Mesendoderm (in vitro differentiated cells): ENCODE results near the gene SHLD1.

Experiments used
- DNase-seq: peaks from one replicate; pipeline ENCODE4 v3.0.0; 2013
- H2AK5ac ChIP-seq: 2 replicates; pipeline ENCODE4 v1.6.1; 2013; ENCODE audit warnings: low read length, inconsistent platforms
- H2BK120ac ChIP-seq: 2 replicates; pipeline ENCODE4 v1.6.1; 2013; ENCODE audit warnings: low read depth, mild to moderate bottlenecking, low read length, moderate library complexity, mixed read lengths
- H2BK15ac ChIP-seq: replicated peaks from 2 replicates; pipeline ENCODE4 v1.6.1; 2013; ENCODE audit warnings: low read depth, mild to moderate bottlenecking, moderate library complexity
- H2BK5ac ChIP-seq: 2 replicates; pipeline ENCODE4 v1.6.1; 2013; ENCODE audit warnings: low read length, inconsistent platforms
- H3K18ac ChIP-seq: 2 replicates; pipeline ENCODE4 v1.6.1; 2013; ENCODE audit warnings: mild to moderate bottlenecking, low read length, mixed read lengths
- H3K23ac ChIP-seq: one replicate; pipeline ENCODE4 v1.6.1; 2013; ENCODE audit warnings: low read length
- H3K27ac ChIP-seq: 2 replicates; pipeline ENCODE4 v1.5.1; 2013; ENCODE audit warnings: low read depth, mild to moderate bottlenecking, inconsistent platforms, low read length, moderate library complexity
- H3K27me3 ChIP-seq: 2 replicates; pipeline ENCODE4 v1.6.1; 2013; ENCODE audit warnings: low read length, control low read depth, mild to moderate bottlenecking, inconsistent platforms; ENCODE audit not compliant: insufficient read depth, poor library complexity
- H3K36me3 ChIP-seq: 2 replicates; pipeline ENCODE4 v1.6.1; 2013; ENCODE audit warnings: low read length, inconsistent platforms; ENCODE audit not compliant: control insufficient read depth, insufficient read depth
- H3K4ac ChIP-seq: one replicate; pipeline ENCODE4 v1.6.1; 2013; ENCODE audit warnings: low read depth, mild to moderate bottlenecking, low read length, moderate library complexity
- H3K4me1 ChIP-seq: 2 replicates; pipeline ENCODE4 v1.6.1; 2013; ENCODE audit warnings: low read depth, low read length, inconsistent platforms; ENCODE audit not compliant: control insufficient read depth
- H3K4me2 ChIP-seq: 2 replicates; pipeline ENCODE4 v1.6.1; 2013; ENCODE audit warnings: low read length
- H3K4me3 ChIP-seq: 2 replicates; pipeline ENCODE4 v1.5.1; 2013; ENCODE audit warnings: mild to moderate bottlenecking, low read length
- H3K56ac ChIP-seq: one replicate; pipeline ENCODE4 v1.6.1; 2013; ENCODE audit warnings: low read length
- H3K79me1 ChIP-seq: 2 replicates; pipeline ENCODE4 v1.6.1; 2013; ENCODE audit warnings: low read length, inconsistent platforms
- H3K79me2 ChIP-seq: 2 replicates; pipeline ENCODE4 v1.6.1; 2013; ENCODE audit warnings: mild to moderate bottlenecking, low read length; ENCODE audit not compliant: control insufficient read depth, insufficient read depth
- H3K9ac ChIP-seq: 2 replicates; pipeline ENCODE4 v1.6.1; 2013; ENCODE audit warnings: low read length, inconsistent platforms
- H4K5ac ChIP-seq: one replicate; pipeline ENCODE4 v1.6.1; 2013; ENCODE audit warnings: low read length
- H4K8ac ChIP-seq: one replicate; pipeline ENCODE4 v1.6.1; 2013; ENCODE audit warnings: low read depth, mild to moderate bottlenecking, control low read depth, low read length, moderate library complexity
- WGBS: extraction: QIAGEN DNeasy Blood & Tissue Kit; methylation state at CpG from one replicate; pipeline ENCODE4 v1.1.7; 2013; ENCODE audit warnings: low lambda C conversion rate, missing lambda C conversion rate; ENCODE audit not compliant: insufficient coverage; ENCODE audit errors: extremely low coverage; 5-methylcytosine and 5-hydroxymethylcytosine counted together

Gene SHLD1

GRCh38 chr20:5882166-5882565 is 132.0 kb downstream of the SHLD1 start:
- Histone ChIP-seq H2AK5ac (no peak overlapping the region), H3K4me3 (no peak overlapping the region), H3K36me3 (no peaks in the 10 kb centered on the region), H4K8ac (no peak overlapping the region), H3K4ac (no peak overlapping the region), H3K27ac (no peak overlapping the region), H2BK15ac (no peak overlapping the region), H2BK5ac (no peak overlapping the region), H3K27me3 (no peaks in the 10 kb centered on the region), H3K79me1 (no peaks in the 10 kb centered on the region), H3K9ac (no peak overlapping the region), H3K18ac (no peak overlapping the region), H3K23ac (no peak overlapping the region), H3K56ac (no peak overlapping the region), H3K4me1 (no peaks in the 10 kb centered on the region), H3K79me2 (no peaks in the 10 kb centered on the region), H2BK120ac (no peak overlapping the region), H3K4me2 (no peak overlapping the region), H4K5ac (no peak overlapping the region)
- no CpG with 5 or more reads among the region's 9 CpGs for WGBS
- no peak for DNase-seq

GRCh38 chr20:5884465-5885335 is 134.5 kb downstream of the SHLD1 start:
- Histone ChIP-seq H3K18ac (no peak overlapping the region), H3K4me2 (no peak overlapping the region), H4K8ac (no peak overlapping the region), H3K23ac (no peak overlapping the region), H3K36me3 (no peaks in the 10 kb centered on the region), H3K4me1 (no peaks in the 10 kb centered on the region), H2AK5ac (no peak overlapping the region), H3K4me3 (no peak overlapping the region), H2BK5ac (no peak overlapping the region), H3K79me1 (no peaks in the 10 kb centered on the region), H2BK15ac (no peak overlapping the region), H2BK120ac (no peak overlapping the region), H3K9ac (no peak overlapping the region), H3K27me3 (no peaks in the 10 kb centered on the region), H3K79me2 (no peaks in the 10 kb centered on the region), H3K27ac (no peak overlapping the region), H4K5ac (no peak overlapping the region), H3K4ac (no peak overlapping the region), H3K56ac (no peak overlapping the region)
- WGBS, result no CpG with 5 or more reads among the region's 8 CpGs
- no peak for DNase-seq

- Histone ChIP-seq H3K18ac (no peak overlapping the region), H3K9ac (no peak overlapping the region), H3K56ac (no peak overlapping the region), H3K79me1 (no peaks in the 10 kb centered on the region), H3K27ac (no peak overlapping the region), H3K4ac (no peak overlapping the region), H2BK120ac (no peak overlapping the region), H4K8ac (no peak overlapping the region), H3K36me3 (no peaks in the 10 kb centered on the region), H3K4me3 (no peak overlapping the region), H3K27me3 (no peaks in the 10 kb centered on the region), H2BK15ac (no peak overlapping the region), H3K4me2 (no peak overlapping the region), H3K79me2 (no peaks in the 10 kb centered on the region), H2BK5ac (no peak overlapping the region), H4K5ac (no peak overlapping the region), H3K4me1 (no peaks in the 10 kb centered on the region), H3K23ac (no peak overlapping the region), H2AK5ac (no peak overlapping the region)
- WGBS, result no CpG with 5 or more reads among the region's 6 CpGs
- DNase-seq, result no peak
Measured at GRCh38 chr20:5885866-5886265, 135.7 kb downstream of the SHLD1 start.

GRCh38 chr20:5886788-5887187 is 136.6 kb downstream of the SHLD1 start:
- H3K23ac ChIP-seq, result no peak overlapping the region
- H3K4ac ChIP-seq, result no peak overlapping the region
- no peak overlapping the region for H3K18ac ChIP-seq
- no CpG with 5 or more reads among the region's 4 CpGs for WGBS
- H3K27ac ChIP-seq, result no peak overlapping the region
- no peak for DNase-seq
- no peak overlapping the region for H3K9ac ChIP-seq
- no peaks in the 10 kb centered on the region for H3K79me2 ChIP-seq
- no peaks in the 10 kb centered on the region for H3K27me3 ChIP-seq
- no peaks in the 10 kb centered on the region for H3K79me1 ChIP-seq
- no peaks in the 10 kb centered on the region for H3K36me3 ChIP-seq
- no peak overlapping the region for H3K4me2 ChIP-seq
- H3K4me3 ChIP-seq, result no peak overlapping the region
- no peak overlapping the region for H4K5ac ChIP-seq
- H2AK5ac ChIP-seq, result no peak overlapping the region
- no peak overlapping the region for H3K56ac ChIP-seq
- H2BK15ac ChIP-seq, result no peak overlapping the region
- H4K8ac ChIP-seq, result no peak overlapping the region
- H3K4me1 ChIP-seq, result no peaks in the 10 kb centered on the region
- H2BK120ac ChIP-seq, result no peak overlapping the region
- H2BK5ac ChIP-seq, result no peak overlapping the region

- no CpG with 5 or more reads among the region's 5 CpGs for WGBS
- no peak overlapping the region for H3K4me2 ChIP-seq
- H3K18ac ChIP-seq, result no peak overlapping the region
- H3K27ac ChIP-seq, result no peak overlapping the region
- no peak overlapping the region for H2BK5ac ChIP-seq
- H4K8ac ChIP-seq, result no peak overlapping the region
- H2AK5ac ChIP-seq, result no peak overlapping the region
- no peaks in the 10 kb centered on the region for H3K79me1 ChIP-seq
- H3K56ac ChIP-seq, result no peak overlapping the region
- H4K5ac ChIP-seq, result no peak overlapping the region
- no peak overlapping the region for H2BK120ac ChIP-seq
- DNase-seq, result no peak
- H2BK15ac ChIP-seq, result no peak overlapping the region
- no peak overlapping the region for H3K23ac ChIP-seq
- H3K27me3 ChIP-seq, result no peaks in the 10 kb centered on the region
- no peaks in the 10 kb centered on the region for H3K4me1 ChIP-seq
- H3K36me3 ChIP-seq, result no peaks in the 10 kb centered on the region
- no peak overlapping the region for H3K4ac ChIP-seq
- H3K79me2 ChIP-seq, result no peaks in the 10 kb centered on the region
- H3K9ac ChIP-seq, result no peak overlapping the region
- no peak overlapping the region for H3K4me3 ChIP-seq
Measured at GRCh38 chr20:5887386-5887785, 137.2 kb downstream of the SHLD1 start.

GRCh38 chr20:5888041-5888440 is 137.8 kb downstream of the SHLD1 start:
- Histone ChIP-seq H2BK5ac (no peak overlapping the region), H3K27ac (no peak overlapping the region), H3K4me1 (no peaks in the 10 kb centered on the region), H4K8ac (no peak overlapping the region), H2BK15ac (no peak overlapping the region), H3K27me3 (no peaks in the 10 kb centered on the region), H3K4me3 (no peak overlapping the region), H3K79me2 (no peaks in the 10 kb centered on the region), H3K79me1 (no peaks in the 10 kb centered on the region), H3K4me2 (no peak overlapping the region), H3K56ac (no peak overlapping the region), H3K9ac (no peak overlapping the region), H3K36me3 (no peaks in the 10 kb centered on the region), H3K23ac (no peak overlapping the region), H3K4ac (no peak overlapping the region), H3K18ac (no peak overlapping the region), H4K5ac (no peak overlapping the region), H2BK120ac (no peak overlapping the region), H2AK5ac (no peak overlapping the region)
- no peak for DNase-seq
- WGBS, result no CpG with 5 or more reads among the region's 1 CpG
